ENCODE measurements around the gene ZFAND6.

ZFAND6 gene

DNA sequence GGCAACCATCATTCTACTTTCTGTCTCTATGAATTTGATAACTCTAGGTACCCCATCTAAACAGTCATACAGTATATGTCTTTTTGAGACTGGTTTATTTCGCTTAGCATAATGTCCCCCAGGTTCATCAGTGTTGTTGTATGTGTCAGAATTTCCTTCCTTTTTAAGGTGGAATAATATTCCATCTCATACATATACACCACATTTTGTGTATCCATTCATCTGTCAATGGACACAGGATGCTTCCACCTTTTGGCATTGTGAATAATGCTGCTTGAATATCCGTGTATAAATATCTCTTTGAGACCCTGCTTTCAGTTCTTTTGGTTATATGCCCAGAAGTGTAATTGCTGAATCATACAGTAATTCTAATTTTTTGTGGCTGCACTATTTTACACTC is 10.4 kb upstream of the ZFAND6 start:
- no peak for DNase-seq (ENCODE audit: low read depth in 2 of 2)

DNA sequence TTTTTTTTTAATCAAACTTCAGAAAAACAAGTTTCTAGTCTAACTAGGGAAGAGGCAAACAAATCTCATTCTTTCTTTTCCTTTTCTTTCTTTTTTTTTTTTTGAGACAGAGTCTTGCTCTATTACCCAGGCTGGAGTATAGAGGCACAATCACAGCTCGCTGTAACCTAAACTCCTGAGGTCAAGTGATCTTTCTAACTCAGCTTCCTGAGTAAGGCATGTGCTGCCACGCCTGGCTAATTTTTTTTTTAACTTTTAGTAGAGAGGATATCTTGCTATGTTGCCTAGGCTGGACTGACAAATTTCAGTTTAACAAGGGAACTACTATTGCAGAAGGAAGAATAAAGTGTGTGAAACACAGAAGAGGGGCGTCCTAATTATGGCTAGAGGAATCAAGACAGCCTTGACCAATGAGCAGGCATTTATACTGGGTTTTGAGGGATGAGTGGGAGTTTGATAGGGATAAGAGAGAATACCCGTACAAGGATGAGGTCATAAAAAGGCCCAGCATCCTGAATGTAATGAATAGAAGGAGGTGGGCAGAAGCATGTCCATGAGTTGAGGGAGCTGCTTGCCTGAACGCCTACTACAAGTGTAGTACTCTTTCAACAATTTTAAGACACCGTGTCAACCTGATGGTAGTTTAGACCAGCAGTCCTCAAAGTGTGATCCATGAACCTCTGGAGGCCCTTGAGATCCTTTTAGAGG is 6.7 kb upstream of the ZFAND6 start:
- DNase-seq (ENCODE audit: low read depth in 2 of 2): no peak

DNA sequence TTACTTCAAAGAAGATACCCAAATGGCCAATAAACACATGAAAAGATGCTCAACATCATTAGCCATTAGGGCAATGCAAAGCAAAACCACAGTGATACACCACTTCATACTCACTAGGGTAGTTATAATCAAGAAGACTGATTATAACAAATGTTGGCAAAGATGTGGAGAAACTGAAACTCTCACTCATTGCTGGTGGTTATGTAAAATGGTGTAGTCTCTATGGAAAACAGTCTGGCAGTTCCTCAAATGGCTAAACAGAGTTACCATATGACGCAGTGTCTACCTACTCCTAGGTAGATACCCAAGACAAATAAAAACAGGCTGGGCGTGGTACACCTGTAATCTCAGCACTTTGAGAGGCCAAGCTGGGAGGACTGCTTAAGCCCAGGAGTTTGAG is 3.5 kb upstream of the ZFAND6 start:
- DNase-seq (ENCODE audit: low read depth in 2 of 2): no peak

DNA sequence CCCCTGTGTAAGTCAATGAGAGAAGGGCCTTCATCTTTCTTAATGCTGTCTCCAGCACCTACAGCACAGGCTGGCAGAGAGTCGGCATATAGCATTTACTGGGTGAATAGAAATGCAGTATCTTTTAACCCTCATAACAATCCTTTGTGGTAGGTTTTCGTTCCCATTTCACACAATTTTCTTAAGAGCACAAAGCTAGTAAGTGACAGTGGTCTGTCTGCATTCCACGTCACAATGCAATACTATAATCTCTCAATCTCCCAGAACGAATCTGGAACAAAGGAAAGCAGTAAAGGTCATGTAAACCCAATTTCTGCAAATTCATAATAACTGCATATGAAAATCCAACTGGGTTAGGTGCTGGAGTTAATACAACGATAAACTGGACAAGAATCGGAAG is 1.4 kb upstream of the ZFAND6 start:
- no peak for DNase-seq (ENCODE audit: low read depth in 2 of 2)

DNA sequence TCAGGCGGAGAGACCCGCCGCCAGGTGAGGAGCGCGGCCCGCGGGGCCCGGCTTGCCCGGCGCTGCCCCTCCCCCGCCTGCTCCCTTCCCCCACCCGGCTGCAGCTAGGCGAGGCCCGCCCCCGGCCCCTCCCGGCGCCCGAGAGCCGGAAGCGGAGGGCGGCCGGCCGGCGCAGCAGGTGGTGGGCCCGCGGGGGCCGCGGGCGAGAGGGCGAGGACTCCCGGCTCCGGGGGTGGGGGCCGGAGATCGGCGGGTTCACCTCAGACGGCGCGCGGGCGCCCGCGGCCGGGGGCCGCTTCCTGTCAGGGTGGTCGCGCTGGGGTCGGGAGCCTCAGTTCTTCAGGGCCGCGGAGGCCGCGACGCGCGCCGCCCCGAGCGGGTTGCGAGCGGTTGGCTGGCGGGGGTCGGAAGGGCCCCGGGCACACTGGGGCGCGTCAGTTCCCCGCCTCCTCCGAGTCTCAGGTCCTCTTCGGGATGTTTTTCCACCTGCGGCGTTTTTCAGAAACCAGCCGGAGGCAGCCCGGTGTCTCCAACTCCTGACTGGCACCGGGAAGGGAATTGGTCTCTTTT is 395 bp downstream of the ZFAND6 start:
- DNase-seq (ENCODE audit: low read depth in 2 of 2): peak in 1 of 2 donors; percentile 64

DNA sequence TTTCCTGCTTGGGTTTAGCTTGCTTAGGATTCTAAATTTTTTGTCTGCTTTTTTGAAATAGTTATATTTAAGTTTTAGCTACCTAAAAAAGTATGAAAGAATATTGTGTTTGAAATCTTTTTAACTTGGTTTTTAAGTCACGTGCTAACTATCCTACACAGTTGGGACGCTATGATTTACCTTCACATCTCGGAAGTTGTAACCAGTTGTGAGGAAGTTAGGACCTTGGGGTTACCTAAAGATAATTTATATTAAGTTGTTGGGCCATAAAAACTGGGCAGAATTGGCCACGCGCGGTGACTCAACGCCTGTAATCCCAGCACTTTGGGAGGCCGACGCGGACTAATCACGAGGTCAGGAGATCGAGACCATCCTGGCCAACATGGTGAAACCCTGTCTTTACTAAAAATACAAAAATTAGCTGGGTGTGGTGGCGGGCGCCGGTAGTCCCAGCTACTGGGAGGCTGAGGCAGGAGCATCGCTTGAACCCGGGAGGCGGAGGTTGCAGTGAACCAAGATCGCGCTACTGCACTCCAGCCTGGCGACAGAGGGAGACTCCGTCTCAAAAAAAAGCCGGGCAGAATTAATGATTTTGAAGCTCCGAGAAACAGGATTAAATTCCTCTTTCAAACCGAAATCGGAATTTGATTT is 1.0 kb downstream of the ZFAND6 start:
- no peak for DNase-seq (ENCODE audit: low read depth in 2 of 2)

DNA sequence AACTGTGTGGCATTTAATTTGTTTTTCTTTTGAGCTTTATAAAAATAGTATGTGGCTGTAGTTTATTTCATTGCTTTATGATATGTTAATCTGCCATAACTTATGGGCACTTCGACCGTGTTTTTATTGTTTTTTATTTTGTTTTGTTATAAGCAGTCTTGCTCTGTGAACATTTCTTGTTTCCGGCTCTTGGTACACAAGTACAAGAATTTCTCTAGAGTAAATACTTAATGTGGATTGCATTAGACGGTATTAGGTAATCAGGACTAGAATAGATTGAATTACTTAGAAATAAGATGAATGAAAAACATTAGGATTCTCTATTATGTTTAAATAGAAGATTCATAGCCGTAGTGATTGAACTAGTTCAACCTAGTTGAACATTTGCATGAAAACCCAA is 2.1 kb downstream of the ZFAND6 start:
- no peak for DNase-seq (ENCODE audit: low read depth in 2 of 2)

DNA sequence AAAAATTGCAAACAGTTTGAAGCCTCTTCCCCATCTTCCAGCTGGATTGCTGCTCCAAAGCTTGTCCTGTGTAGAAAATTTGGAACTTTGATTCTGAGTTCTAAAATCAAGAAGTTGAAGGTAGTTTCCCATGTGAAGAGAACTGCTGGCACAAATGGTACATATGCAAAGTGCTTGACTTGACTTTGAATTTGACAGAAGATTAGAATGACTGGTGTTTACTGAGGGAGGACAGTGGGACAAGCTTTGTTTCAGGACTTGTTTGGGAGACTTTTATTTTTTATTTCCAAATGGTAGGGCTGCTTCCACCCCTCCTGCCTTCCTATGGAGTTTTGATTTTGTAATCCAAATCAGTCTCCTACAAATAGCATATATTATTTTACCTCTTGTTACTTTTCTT is 7.4 kb downstream of the ZFAND6 start:
- DNase-seq (ENCODE audit: low read depth in 2 of 2): no peak

DNA sequence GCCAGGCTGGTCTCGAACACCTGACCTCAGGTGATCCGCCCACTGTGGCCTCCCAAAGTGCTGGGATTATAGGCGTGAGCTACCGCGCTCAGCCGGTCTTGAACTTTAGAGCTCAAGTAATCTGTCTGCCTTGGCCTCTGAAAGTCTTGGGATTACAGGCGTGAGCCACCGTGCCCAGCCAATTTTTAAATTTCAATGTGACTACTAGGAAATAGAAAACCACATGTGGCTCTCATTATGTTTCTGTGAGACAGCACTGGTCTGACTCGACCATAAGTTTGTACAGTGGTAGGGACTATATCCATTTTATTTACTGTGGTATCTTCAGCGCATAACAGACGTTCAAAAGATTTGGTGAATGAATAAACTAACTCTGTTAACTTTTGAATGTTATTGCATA is 9.1 kb downstream of the ZFAND6 start:
- DNase-seq (ENCODE audit: low read depth in 2 of 2): no peak

DNA sequence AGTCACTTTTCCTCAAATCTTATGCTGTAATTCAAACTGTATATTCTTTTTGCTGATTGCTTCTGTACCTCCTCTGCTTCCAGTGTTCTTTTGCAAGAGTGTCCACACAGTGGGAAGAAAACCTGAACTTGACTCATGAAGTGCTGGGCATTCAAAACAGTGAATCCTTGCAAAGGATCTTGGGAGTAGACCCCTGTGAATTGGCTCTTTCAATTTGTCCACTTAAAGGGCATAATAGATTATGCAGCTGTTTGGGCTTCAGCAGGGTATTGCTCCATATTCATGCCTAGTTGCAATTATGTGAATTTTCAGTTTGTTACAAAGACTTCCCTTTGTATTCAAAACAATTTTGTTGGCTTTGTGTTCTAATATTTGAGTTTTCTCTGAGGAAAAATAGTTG is 11.4 kb downstream of the ZFAND6 start:
- DNase-seq (ENCODE audit: low read depth in 2 of 2): no peak

DNA sequence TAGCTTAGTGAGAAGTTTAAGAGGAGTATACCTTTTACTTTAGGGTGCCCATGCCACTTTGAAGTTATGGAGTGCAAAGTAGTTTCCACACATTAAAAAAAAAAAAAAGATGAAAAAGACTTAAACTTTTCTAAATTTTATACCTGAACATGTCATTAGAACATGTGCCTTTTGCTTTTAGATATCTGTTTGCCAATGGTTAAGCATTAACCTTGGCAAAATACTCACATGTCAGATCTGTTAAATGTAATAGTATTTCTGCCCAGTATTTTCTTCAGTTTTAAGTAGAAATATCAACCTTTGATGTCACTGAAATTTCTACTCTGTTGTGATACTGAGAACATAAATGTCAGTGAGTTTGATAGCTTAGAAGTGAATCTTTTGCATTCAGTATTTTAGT is 12.2 kb downstream of the ZFAND6 start:
- DNase-seq (ENCODE audit: low read depth in 2 of 2): no peak

DNA sequence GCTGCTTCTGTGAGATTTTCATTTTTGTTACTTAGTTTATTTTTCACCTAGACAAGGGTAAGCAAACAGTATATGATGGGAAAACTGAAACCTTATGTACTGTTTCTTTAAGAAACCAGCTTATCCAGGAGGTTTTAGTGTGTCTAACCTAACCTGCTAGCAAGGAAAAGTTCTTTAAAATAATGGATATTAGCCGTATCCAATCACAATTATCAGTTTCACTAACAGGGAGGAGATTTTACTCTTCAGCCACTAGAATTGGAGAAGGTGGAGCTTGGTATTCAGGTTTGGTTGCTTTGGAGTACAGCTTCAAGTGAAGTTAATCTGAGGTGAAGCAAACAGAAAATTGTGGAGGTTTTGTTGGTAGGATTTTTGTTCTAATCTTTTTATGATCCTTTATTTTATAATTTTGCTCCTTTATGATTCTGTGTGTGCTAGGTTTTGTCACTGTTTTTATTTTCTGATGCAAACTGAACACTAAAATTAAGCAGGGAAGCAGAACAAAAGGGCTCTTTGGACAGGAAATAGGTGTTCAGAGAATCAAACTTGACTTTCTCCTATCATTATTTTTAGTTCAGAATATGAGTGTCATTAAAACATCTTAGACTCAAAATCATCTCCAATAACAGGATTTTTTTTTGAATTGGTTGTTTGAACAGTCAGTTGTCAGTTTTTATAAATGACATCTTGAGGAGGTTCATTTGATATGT is 13.0 kb downstream of the ZFAND6 start:
- no peak for DNase-seq (ENCODE audit: low read depth in 2 of 2)

DNA sequence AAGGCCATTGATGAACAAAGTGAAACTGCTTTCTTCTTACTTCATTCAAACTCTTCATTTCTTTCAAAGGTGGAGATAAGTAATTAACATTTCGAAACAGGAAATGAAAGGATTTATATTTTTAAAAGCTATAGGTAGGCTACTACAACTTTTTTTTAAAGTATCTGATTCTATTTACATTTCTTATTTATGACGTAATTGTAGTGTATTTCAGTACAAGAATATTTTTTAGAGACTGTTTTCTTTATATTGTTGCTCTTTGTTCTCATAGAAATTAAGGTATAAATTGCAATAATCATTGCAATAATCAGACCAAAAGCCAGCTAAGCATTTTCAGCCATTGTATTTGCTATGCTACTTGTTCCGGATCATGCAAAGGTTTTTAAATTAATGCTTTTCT is 13.7 kb downstream of the ZFAND6 start:
- DNase-seq (ENCODE audit: low read depth in 2 of 2): no peak

DNA sequence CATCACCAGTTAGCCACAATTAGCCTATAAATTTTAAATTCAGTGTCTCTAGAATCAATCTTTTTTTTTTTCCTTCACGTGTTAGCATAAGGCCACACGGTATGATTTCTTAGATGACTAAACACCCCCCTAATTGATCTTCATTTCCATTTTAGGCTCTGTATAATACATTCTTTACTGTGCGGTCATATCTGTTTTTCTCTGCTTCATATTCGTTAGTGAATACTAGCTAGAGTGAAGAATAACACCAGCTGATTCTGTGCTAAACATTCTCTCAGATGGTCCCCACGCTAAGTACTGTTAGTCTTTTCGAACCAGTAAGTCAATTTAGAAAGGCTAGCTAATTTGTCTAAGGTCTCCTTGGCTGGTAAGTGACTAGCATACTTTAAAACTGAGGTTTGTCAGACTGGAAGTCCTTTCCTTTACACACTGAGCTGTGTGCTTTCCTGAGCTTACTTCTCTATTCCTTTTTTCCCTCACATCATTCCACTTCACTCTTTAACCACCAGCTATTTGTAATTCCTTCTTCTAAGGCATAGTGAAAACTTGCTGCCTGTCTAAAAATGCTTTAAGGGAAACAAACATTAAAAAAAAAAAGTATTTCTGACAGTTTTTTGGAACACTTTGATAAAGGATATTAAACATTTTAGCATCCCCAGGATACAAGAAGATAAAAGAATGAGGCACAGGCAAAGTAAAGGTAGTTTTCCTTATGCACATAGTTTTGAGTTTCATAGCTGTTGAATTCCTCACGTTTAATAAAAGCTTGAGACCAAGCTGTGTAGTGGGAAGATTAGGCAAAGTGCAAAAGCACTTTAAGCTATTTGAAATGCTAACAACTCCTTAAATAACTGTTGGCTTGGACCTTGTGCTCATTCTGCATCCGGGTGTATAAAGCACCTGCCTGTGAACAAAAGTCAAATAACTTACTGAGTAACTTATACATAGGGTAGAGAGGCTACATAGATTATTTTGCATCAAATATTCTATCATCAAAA is 17.1 kb downstream of the ZFAND6 start:
- DNase-seq (ENCODE audit: low read depth in 2 of 2): no peak

DNA sequence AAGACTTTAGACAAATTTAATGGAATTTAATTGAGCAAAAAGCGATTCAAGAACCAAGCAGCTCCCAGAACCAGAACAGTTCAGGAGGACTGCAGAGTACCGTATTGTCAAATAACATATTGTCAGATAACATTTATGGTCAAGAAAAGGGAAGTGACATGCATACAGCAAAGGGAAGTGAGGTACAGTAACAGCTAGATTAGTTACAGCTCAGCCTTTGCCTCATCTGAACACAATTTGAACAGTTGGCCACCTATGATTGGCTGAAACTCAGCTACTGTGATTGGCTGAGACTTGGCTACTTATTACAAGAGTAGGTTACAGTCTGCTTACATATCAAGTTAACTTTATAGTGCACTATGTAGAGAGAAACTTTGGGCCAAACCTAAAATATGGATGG is 21.9 kb downstream of the ZFAND6 start:
- no peak for DNase-seq (ENCODE audit: low read depth in 2 of 2)

DNA sequence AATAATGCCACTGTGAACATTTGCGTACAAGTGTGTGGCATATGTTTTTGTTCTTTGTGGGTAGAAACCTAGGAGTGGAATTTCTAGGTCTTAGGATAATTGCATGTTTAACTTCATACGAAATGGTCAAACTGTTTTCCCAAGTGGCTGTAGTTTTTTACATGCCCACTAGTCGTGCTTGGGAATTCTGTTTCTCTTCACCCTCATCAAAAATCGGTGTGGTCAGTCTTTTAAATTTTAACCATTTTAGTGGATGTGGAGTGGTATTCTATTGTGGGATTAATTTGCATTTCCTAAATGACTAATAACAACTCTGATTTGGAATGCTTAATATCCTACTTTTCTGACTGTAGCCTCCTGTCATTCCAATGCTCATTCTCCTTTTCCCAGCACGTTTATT is 27.6 kb downstream of the ZFAND6 start:
- no peak for DNase-seq (ENCODE audit: low read depth in 2 of 2)

DNA sequence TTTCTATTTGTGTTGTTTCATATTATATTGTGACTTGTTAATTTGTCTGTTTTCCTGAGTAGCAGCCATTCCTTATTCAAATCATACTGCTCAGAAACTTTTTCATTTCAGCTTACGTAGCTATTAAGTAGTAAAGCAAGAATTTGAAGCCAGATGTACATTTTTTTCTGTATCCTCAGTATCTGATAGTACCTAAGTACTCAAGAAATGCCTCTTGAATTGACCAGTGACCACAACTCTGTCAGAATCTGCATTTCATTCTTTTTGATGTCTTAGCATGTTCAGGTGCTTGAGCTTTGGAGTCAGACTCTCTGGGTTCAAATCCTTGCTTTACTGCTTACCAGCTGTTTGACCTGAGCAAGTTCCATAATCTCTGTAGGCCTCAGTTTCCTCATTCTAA is 30.6 kb downstream of the ZFAND6 start:
- DNase-seq (ENCODE audit: low read depth in 2 of 2): no peak

DNA sequence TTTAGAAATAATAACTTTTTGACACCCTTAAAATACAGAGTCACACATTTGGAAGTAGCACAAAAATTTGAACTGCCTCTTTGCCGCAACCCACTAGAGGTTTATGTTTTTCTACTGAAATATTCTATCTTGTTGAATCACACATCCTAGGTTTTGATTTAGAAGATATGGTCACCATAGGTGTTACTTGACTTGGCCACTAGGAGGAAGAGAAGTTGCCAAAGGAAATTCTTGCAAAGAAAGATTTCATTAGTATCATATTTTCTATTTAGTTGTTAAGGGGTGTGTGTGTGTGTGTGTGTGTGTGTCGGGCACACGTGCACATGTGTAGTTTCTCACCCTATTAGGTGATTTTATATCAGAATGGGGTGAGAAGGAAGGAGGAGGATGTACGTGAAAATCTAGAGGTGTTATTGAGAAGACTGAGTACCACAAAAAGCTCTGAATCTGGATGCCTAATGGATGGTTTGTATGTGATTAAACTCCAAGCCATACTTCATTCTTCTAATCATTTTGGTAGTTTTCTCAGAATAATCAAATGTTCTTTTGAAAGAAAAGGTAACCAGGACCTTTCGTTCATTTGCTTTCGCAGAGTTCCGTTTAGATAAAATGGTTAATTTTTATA is 31.5 kb downstream of the ZFAND6 start:
- DNase-seq (ENCODE audit: low read depth in 2 of 2): no peak

DNA sequence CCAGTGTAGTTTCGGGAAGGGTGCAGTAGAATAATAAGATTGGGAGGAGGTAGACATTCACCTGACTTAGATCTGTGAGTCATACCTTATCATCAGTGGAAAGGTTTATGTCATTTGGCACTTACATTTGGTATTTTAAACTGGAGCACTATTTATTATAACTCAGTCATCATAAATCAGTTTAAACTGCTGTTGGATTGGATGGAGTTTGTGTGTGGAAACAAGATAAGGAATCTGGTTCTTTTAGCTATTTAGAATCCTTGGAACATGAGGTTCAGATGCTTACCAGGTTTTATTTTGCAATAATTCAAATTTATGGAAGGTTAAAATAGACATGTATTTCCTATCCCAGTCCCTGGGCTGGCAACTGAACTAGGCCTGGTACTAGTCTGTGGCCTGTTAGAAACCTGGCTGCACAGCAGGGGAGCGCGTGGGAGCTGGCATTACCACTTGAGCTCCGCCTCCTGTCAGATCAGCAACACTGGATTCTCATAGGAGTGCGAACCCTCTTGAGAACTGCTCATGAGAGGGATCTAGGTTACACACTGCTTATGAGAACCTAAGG is 34.5 kb downstream of the ZFAND6 start:
- no peak for DNase-seq (ENCODE audit: low read depth in 2 of 2)

DNA sequence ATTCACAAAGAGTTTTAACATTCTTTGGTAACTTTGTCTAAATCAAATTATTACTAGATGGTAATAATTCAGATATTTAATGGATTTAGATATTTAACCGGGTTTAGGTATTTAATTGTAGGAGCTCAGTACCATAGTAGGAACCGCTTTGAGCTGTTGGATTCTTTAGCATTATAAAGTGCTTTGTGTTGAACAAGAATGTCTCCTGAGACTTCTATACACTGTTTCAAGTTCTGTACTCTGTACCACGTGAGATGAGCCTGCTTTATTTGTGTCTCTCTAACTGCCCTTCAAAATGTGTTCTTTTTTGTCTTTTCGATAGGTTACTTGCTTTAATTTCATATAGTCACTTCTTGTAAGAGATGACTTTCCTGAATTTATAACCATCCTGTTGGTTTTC is 36.0 kb downstream of the ZFAND6 start:
- DNase-seq (ENCODE audit: low read depth in 2 of 2): no peak

DNA sequence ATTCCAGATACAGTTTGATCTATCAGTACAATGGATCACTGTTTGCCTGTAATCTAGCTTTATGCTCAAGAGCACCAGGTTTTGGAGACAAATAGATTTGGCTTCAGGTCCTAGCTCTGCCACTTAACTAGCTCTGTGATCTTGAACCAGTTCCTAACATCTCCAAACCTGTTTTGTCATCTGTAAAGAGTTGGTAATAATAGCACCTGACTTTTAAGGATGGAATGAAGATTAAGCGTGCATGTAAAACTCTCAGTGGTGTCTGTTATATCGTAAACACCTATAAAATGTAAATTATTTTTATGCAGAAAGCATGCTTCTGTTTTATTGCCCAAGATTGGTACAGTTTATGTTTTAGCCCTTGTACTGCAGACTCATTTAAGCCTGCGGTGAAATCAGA is 36.5 kb downstream of the ZFAND6 start:
- no peak for DNase-seq (ENCODE audit: low read depth in 2 of 2)

Measured in activated CD8-positive, alpha-beta memory T cell treated with anti-CD3 and anti-CD28 coated beads for 4 hours (primary cell).